ENCODE data around the gene MYT1. TPM values are rescaled to one million over a fixed set of nuclear protein-coding genes. Genes with fewer than 3 reads are reported as not detected.
"Not testable (repeated sequence)": the region's sequence is repeated elsewhere in the genome, so short reads cannot be mapped to it uniquely, and the experiment has no call there.

The MYT1 gene
- total and polyA plus RNA-seq, 2 donors (not counting 1 experiment from before 2014, with no cell fraction given): not detected

DNA sequence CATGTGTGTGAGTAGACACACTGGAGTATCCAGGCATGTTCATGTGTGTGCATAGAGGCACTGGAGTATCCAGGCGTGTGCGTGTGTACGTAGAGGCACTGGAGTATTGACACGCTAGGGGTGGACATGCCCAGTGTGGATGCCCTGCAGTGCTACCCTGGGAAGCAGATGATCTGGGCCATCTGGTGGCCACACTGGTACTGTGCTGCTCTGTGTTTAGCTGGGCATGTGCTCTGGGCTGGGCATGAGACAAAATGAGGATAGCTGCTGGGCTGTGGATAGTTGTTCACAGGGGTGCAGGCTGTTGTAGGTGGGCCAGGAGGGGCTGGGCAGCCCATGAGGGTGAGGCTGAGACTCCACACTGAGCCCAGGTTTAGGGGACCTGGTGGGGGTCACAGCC is 32.8 kb upstream of the MYT1 start:
- Histone ChIP-seq H3K4me3 (replicated peaks in 1 of 4; ENCODE audit: control extremely low read depth in 1 of 4, insufficient read depth in 1 of 4, low read depth in 3 of 4, low read length in 4 of 4) (no peak overlapping the region), H2AFZ (ENCODE audit: low read length) (no peak overlapping the region), H3K79me2 (ENCODE audit: control insufficient read depth, insufficient read depth, low read length) (no peaks in the 10 kb centered on the region), H3K4me2 (ENCODE audit: extremely low read depth, insufficient read depth, low read length) (no peak overlapping the region), H3K36me3 (ENCODE audit: control insufficient read depth, insufficient read depth, low read length) (no peaks in the 10 kb centered on the region), H3K27ac (ENCODE audit: insufficient read depth, low read length) (no peak overlapping the region), H3K27me3 (ENCODE audit: control insufficient read depth, insufficient read depth, low read length) (no peaks in the 10 kb centered on the region), H3K9me3 (ENCODE audit: control insufficient read depth, insufficient read depth, low read depth, low read length) (no peaks in the 10 kb centered on the region), H3K9ac (ENCODE audit: insufficient read depth, low read length) (no peak overlapping the region), H4K20me1 (ENCODE audit: control insufficient read depth, extremely low read depth, insufficient read depth, low read length) (no peaks in the 10 kb centered on the region), H3K4me1 (ENCODE audit: control insufficient read depth, extremely low read depth, insufficient read depth, low read length) (no peaks in the 10 kb centered on the region)
- no peak for TF ChIP-seq EZH2 (IDR thresholded peaks at IDR 0.05; ENCODE audit: low read length, missing control alignments)
- TF ChIP-seq, protein P1, sequence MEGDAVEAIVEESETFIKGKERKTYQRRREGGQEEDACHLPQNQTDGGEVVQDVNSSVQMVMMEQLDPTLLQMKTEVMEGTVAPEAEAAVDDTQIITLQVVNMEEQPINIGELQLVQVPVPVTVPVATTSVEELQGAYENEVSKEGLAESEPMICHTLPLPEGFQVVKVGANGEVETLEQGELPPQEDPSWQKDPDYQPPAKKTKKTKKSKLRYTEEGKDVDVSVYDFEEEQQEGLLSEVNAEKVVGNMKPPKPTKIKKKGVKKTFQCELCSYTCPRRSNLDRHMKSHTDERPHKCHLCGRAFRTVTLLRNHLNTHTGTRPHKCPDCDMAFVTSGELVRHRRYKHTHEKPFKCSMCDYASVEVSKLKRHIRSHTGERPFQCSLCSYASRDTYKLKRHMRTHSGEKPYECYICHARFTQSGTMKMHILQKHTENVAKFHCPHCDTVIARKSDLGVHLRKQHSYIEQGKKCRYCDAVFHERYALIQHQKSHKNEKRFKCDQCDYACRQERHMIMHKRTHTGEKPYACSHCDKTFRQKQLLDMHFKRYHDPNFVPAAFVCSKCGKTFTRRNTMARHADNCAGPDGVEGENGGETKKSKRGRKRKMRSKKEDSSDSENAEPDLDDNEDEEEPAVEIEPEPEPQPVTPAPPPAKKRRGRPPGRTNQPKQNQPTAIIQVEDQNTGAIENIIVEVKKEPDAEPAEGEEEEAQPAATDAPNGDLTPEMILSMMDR (conservative IDR thresholded peaks at IDR 0.05 in 1 of 2, IDR thresholded peaks at IDR 0.05 in 1 of 2; ENCODE audit: low read depth in 1 of 2, low read length in 2 of 2): peak; percentile 4 to 19
- no peak for DNase-seq (ENCODE audit: low read depth in 2 of 2)

DNA sequence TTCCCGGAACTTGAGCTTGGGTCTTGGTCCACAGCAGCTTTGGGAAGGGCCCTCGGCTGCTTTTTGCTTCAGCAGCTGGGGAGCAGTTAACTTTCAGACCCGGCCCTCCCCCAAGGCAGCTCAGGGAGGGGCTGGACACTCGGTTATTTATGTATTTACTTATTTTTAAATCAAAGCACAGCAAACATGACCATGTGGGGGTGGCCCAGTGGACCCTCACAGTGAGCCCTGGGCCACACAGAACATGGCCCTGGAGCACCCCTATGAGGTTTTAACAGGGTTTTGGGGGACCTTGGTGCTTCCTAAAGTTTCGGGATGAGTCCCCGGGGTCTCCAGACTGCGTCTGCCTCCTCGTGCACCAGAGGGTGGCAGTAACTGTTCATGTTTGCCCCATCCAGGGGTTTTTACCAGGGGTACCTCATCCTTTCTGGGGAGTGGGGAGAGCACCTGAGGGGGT is 30.3 kb upstream of the MYT1 start:
- Histone ChIP-seq H4K20me1 (ENCODE audit: control insufficient read depth, extremely low read depth, insufficient read depth, low read length) (no peaks in the 10 kb centered on the region), H3K9ac (ENCODE audit: insufficient read depth, low read length) (no peak overlapping the region), H3K36me3 (ENCODE audit: control insufficient read depth, insufficient read depth, low read length) (no peaks in the 10 kb centered on the region), H3K4me2 (ENCODE audit: extremely low read depth, insufficient read depth, low read length) (no peak overlapping the region), H3K79me2 (ENCODE audit: control insufficient read depth, insufficient read depth, low read length) (no peaks in the 10 kb centered on the region), H3K27me3 (ENCODE audit: control insufficient read depth, insufficient read depth, low read length) (no peaks in the 10 kb centered on the region), H3K27ac (ENCODE audit: insufficient read depth, low read length) (no peak overlapping the region), H2AFZ (ENCODE audit: low read length) (no peak overlapping the region), H3K4me3 (replicated peaks in 1 of 4; ENCODE audit: control extremely low read depth in 1 of 4, insufficient read depth in 1 of 4, low read depth in 3 of 4, low read length in 4 of 4) (no peak overlapping the region), H3K4me1 (ENCODE audit: control insufficient read depth, extremely low read depth, insufficient read depth, low read length) (no peaks in the 10 kb centered on the region), H3K9me3 (ENCODE audit: control insufficient read depth, insufficient read depth, low read depth, low read length) (no peaks in the 10 kb centered on the region)
- no peak for TF ChIP-seq EZH2 (IDR thresholded peaks at IDR 0.05; ENCODE audit: low read length, missing control alignments)
- TF ChIP-seq, protein P1 (conservative IDR thresholded peaks at IDR 0.05 in 1 of 2, IDR thresholded peaks at IDR 0.05 in 1 of 2; ENCODE audit: low read depth in 1 of 2, low read length in 2 of 2): peak; percentile 13 to 31
- DNase-seq (ENCODE audit: low read depth in 2 of 2): no peak

DNA sequence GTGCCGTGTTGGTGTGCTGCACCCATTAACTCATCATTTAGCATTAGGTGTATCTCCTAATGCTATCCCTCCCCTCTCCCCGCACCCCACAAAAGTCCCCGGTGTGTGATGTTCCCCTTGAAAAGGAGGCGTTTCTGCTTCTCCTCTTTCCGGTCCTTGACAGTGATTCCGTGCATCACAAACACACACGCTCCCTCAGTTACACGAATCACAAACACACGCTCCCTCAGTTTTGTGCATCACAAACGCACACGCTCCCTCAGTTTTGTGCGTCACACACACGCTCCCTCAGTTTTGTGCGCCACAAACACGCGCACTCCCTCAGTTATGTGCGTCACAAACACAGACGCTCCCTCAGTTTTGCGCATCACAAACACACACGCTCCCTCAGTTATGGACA is 29.5 kb upstream of the MYT1 start:
- not testable (repeated sequence) for H3K4me1 ChIP-seq (ENCODE audit: control insufficient read depth, extremely low read depth, insufficient read depth, low read length); H3K4me3 ChIP-seq (replicated peaks in 1 of 4; ENCODE audit: control extremely low read depth in 1 of 4, insufficient read depth in 1 of 4, low read depth in 3 of 4, low read length in 4 of 4); H2AFZ ChIP-seq (ENCODE audit: low read length); H4K20me1 ChIP-seq (ENCODE audit: control insufficient read depth, extremely low read depth, insufficient read depth, low read length); H3K9me3 ChIP-seq (ENCODE audit: control insufficient read depth, insufficient read depth, low read depth, low read length); H3K27me3 ChIP-seq (ENCODE audit: control insufficient read depth, insufficient read depth, low read length); H3K79me2 ChIP-seq (ENCODE audit: control insufficient read depth, insufficient read depth, low read length); DNase-seq (ENCODE audit: low read depth in 2 of 2); H3K9ac ChIP-seq (ENCODE audit: insufficient read depth, low read length); H3K4me2 ChIP-seq (ENCODE audit: extremely low read depth, insufficient read depth, low read length); H3K27ac ChIP-seq (ENCODE audit: insufficient read depth, low read length); H3K36me3 ChIP-seq (ENCODE audit: control insufficient read depth, insufficient read depth, low read length)
